ENCODE measurements around the gene EIF3K.

DNA sequence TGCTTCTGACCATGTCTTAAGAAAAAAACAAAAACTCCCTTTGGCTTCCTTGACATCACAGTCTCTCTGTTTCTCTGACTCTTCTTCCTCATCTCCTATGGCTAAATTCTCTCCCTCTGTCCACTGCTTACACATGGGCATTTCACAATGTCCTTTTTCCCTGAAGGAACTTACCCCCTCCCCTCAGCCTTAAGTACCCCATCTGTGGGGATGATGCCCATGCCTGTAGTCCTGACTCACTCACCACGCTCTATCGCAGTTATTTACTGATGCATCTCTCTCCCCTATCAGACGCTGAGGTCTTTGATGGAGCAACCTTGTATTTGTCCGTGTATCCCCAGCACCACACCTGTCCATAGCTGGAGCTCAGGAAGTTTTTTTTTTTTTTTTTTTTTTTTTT is 60.9 kb downstream of the EIF3K start:
- no peak for TF ChIP-seq GATA2 (IDR thresholded peaks at IDR 0.05; ENCODE audit: low read depth, low read length)
- no peak for TF ChIP-seq GATA3 (IDR thresholded peaks at IDR 0.05; ENCODE audit: low read depth, low read length)
